Fibroblast of the aortic adventitia (primary cell): ENCODE data around the gene C10orf67. TPM values are rescaled to one million over a fixed set of nuclear protein-coding genes. Genes with fewer than 3 reads are reported as not detected.

Source experiments
- DNase-seq: peaks from one replicate; pipeline ENCODE4 v3.0.0-alpha.2; 2010; ENCODE audit warnings: low read depth
- H3K4me3 ChIP-seq: 2 replicates; pipeline ENCODE4 v1.5.1; 2011; ENCODE audit warnings: low read depth, mild to moderate bottlenecking, control low read depth, low read length, moderate library complexity
- CTCF ChIP-seq: IDR thresholded peaks from 2 replicates; pipeline ENCODE4 v1.5.1; 2011; ENCODE audit warnings: mild to moderate bottlenecking, low read length, control low read depth, inconsistent platforms; ENCODE audit not compliant: insufficient read depth
- total RNA-seq: library from RNA; depleted of rRNA; stranded (reverse); fragments of >200 nt; gene quantifications from 2 replicates; pipeline ENCODE4 v1.2.3, GENCODE V29; 2012; ENCODE audit warnings: low replicate concordance

Gene C10orf67
- total RNA-seq, 1 donor: 0.09 TPM

GRCh38 chr10:23345861-23346260 is 1.3 kb upstream of the C10orf67 start:
- peak; percentile 63 for DNase-seq
- no peak for TF ChIP-seq CTCF
- H3K4me3 ChIP-seq: no peak overlapping the region

GRCh38 chr10:23343591-23344240 is 881 bp downstream of the C10orf67 start:
- peak overlapping the region; percentile 66 for H3K4me3 ChIP-seq
- TF ChIP-seq CTCF: no peak
- no peak for DNase-seq

- DNase-seq: no peak
- no peak for TF ChIP-seq CTCF
- no peak overlapping the region for H3K4me3 ChIP-seq
These were observed 2.2 kb downstream of the C10orf67 start for GRCh38 chr10:23342213-23342884.

- no peak for TF ChIP-seq CTCF
- no peak for DNase-seq
- H3K4me3 ChIP-seq: no peak overlapping the region
These were observed 3.6 kb downstream of the C10orf67 start for GRCh38 chr10:23341004-23341403.

GRCh38 chr10:23340354-23340753 is 4.2 kb downstream of the C10orf67 start:
- H3K4me3 ChIP-seq: no peak overlapping the region
- no peak for TF ChIP-seq CTCF

GRCh38 chr10:23338886-23339285 is 5.7 kb downstream of the C10orf67 start:
- H3K4me3 ChIP-seq: no peak overlapping the region
- no peak for TF ChIP-seq CTCF
- DNase-seq: no peak

More at GRCh38 chr10:23340354-23340753, 4.2 kb downstream of the C10orf67 start:
- no peak for DNase-seq
